H1 (cell line): ENCODE data around the gene NDFIP2. TPM values are rescaled to one million over a fixed set of nuclear protein-coding genes. Genes with fewer than 3 reads are reported as not detected.

Source experiments
- CTCF ChIA-PET: fragments of 300-600 bp; sonication (Branson Sonifier 250); formaldehyde crosslinking; loops from one replicate; lab custom pipeline; 2021; ENCODE audit not compliant: partially characterized antibody; lab: Charles Lee
- POLR2A ChIA-PET: fragments of 300-600 bp; sonication (Branson Sonifier 250); formaldehyde crosslinking; loops from one replicate; lab custom pipeline; 2021; ENCODE audit warnings: inconsistent platforms; ENCODE audit not compliant: partially characterized antibody; lab: Charles Lee
- DNase-seq, 2 experiments: peaks; one replicate each; pipeline versions ENCODE4 v3.0.0 to v3.0.0-alpha.2; 2010 to 2022; ENCODE audit warnings: low spot score in 2 of 2, low read depth in 1 of 2, mixed read lengths in 1 of 2
- FAIRE-seq: peaks from 2 replicates; lab custom pipeline; 2011; peaks lifted over from hg19 to GRCh38; lab: Jason Lieb, UNC
- H2AFZ ChIP-seq: 2 replicates; pipeline ENCODE4 v1.8.1; 2012; ENCODE audit warnings: low read length, inconsistent platforms
- H2AK5ac ChIP-seq: 2 replicates; pipeline ENCODE4 v1.6.1; 2013; ENCODE audit warnings: low read depth, low read length
- H2BK120ac ChIP-seq: replicated peaks from 2 replicates; pipeline ENCODE3; 2013; ENCODE audit warnings: low read depth, low read length, inconsistent platforms
- H2BK12ac ChIP-seq: 2 replicates; pipeline ENCODE4 v1.6.1; 2013; ENCODE audit warnings: low read depth, low read length
- H2BK15ac ChIP-seq: 2 replicates; pipeline ENCODE4 v1.6.1; 2013; ENCODE audit warnings: low read length
- H2BK20ac ChIP-seq: 2 replicates; pipeline ENCODE4 v1.6.1; 2013; ENCODE audit warnings: low read length
- H2BK5ac ChIP-seq: 2 replicates; pipeline ENCODE4 v1.6.1; 2013; ENCODE audit warnings: low read depth, low read length
- H3K14ac ChIP-seq: 2 replicates; pipeline ENCODE4 v1.6.1; 2013; ENCODE audit warnings: inconsistent platforms; ENCODE audit not compliant: insufficient read length
- H3K18ac ChIP-seq: 2 replicates; pipeline ENCODE4 v1.6.1; 2013; ENCODE audit warnings: low read length; ENCODE audit errors: extremely low read depth
- H3K23ac ChIP-seq: 2 replicates; pipeline ENCODE4 v1.6.1; 2013; ENCODE audit warnings: inconsistent platforms; ENCODE audit not compliant: insufficient read length
- H3K23me2 ChIP-seq: 2 replicates; pipeline ENCODE4 v1.6.1; 2013; ENCODE audit warnings: low read depth, low read length
- H3K27ac ChIP-seq: 2 replicates; pipeline ENCODE4 v1.6.1; 2011; ENCODE audit warnings: low read depth, low read length, inconsistent platforms
- H3K27me3 ChIP-seq, 4 experiments: replicated peaks in 1 of 4; 1 replicate in 1 of 4; 2 replicates in 3 of 4; pipeline versions ENCODE4 v1.6.1 to v1.8.1; 2011 to 2013; ENCODE audit warnings: low read length in 3 of 4, mild to moderate bottlenecking in 3 of 4, inconsistent platforms in 2 of 4, mixed read lengths in 2 of 4, moderate library complexity in 1 of 4; ENCODE audit not compliant: control insufficient read depth in 3 of 4, insufficient read depth in 3 of 4; ENCODE audit errors: extremely low read depth in 1 of 4
- H3K36me3 ChIP-seq, 4 experiments: 2 replicates each; pipeline versions ENCODE4 v1.6.1 to v1.8.1; 2011 to 2013; ENCODE audit warnings: mild to moderate bottlenecking in 4 of 4, low read length in 3 of 4, moderate library complexity in 2 of 4, control low read depth in 1 of 4, inconsistent platforms in 1 of 4; ENCODE audit not compliant: insufficient read depth in 4 of 4, control insufficient read depth in 2 of 4
- H3K4ac ChIP-seq: replicated peaks from 2 replicates; pipeline ENCODE3; 2013; ENCODE audit warnings: low read length, low read depth, mixed read lengths, inconsistent platforms; ENCODE audit not compliant: insufficient read length
- H3K4me1 ChIP-seq, 4 experiments: replicated peaks in 1 of 4; 1 replicate in 1 of 4; 2 replicates in 3 of 4; pipeline versions ENCODE4 v1.6.1 to v1.8.1; 2011 to 2013; ENCODE audit warnings: low read length in 3 of 4, inconsistent platforms in 2 of 4, mixed read lengths in 1 of 4; ENCODE audit not compliant: insufficient read depth in 4 of 4, control insufficient read depth in 3 of 4
- H3K4me2 ChIP-seq, 2 experiments: 2 replicates each; pipeline versions ENCODE4 v1.6.1 to v1.8.1; 2011 to 2013; ENCODE audit warnings: low read depth in 2 of 2, low read length in 2 of 2, control low read depth in 1 of 2, inconsistent platforms in 1 of 2, mild to moderate bottlenecking in 1 of 2; ENCODE audit not compliant: insufficient read depth in 1 of 2
- H3K4me3 ChIP-seq, 4 experiments: fragments of 200-600, 300-600 bp in 1 of 4; sonication (generic), shearing (Covaris generic), sonication (Bioruptor Twin) in 1 of 4; 2 replicates each; pipeline versions ENCODE4 v1.5.1 to v1.8.1; 2011 to 2016; ENCODE audit warnings: low read length in 4 of 4, low read depth in 3 of 4, control low read depth in 2 of 4, inconsistent platforms in 2 of 4, mild to moderate bottlenecking in 2 of 4, mixed read lengths in 1 of 4, moderate library complexity in 1 of 4; ENCODE audit not compliant: insufficient read depth in 2 of 4; ENCODE audit errors: extremely low read depth in 1 of 4
- H3K56ac ChIP-seq: replicated peaks from 2 replicates; pipeline ENCODE3; 2013; ENCODE audit warnings: low read depth, mild to moderate bottlenecking, mixed read lengths, low read length, inconsistent platforms; ENCODE audit not compliant: insufficient read length
- H3K79me1 ChIP-seq: 2 replicates; pipeline ENCODE4 v1.6.1; 2013; ENCODE audit warnings: low read depth, low read length, control low read depth
- H3K79me2 ChIP-seq, 2 experiments: 2 replicates each; pipeline versions ENCODE4 v1.6.1 to v1.8.1; 2012 to 2013; ENCODE audit warnings: low read length in 2 of 2, mild to moderate bottlenecking in 2 of 2, inconsistent platforms in 1 of 2; ENCODE audit not compliant: insufficient read depth in 2 of 2, control insufficient read depth in 1 of 2
- H3K9ac ChIP-seq, 4 experiments: replicated peaks in 1 of 4; 1 replicate in 1 of 4; 2 replicates in 3 of 4; pipeline versions ENCODE4 v1.6.1 to v1.8.1; 2011 to 2013; ENCODE audit warnings: low read depth in 3 of 4, low read length in 3 of 4, control low read depth in 2 of 4, mild to moderate bottlenecking in 2 of 4, moderate library complexity in 2 of 4, inconsistent platforms in 1 of 4; ENCODE audit errors: extremely low read depth in 1 of 4
- H3K9me3 ChIP-seq, 2 experiments: 2 replicates each; pipeline versions ENCODE4 v1.6.1 to v1.8.1; 2012 to 2013; ENCODE audit warnings: mild to moderate bottlenecking in 2 of 2, moderate library complexity in 2 of 2, control low read depth in 1 of 2, inconsistent platforms in 1 of 2, low read depth in 1 of 2, low read length in 1 of 2, mixed read lengths in 1 of 2; ENCODE audit not compliant: insufficient read depth in 2 of 2
- H4K20me1 ChIP-seq, 2 experiments: replicated peaks in 1 of 2; 2 replicates each; pipeline versions ENCODE3 to v1.8.1; 2011 to 2013; ENCODE audit warnings: inconsistent platforms in 2 of 2, low read length in 2 of 2, mild to moderate bottlenecking in 1 of 2; ENCODE audit not compliant: insufficient read depth in 2 of 2, control insufficient read depth in 1 of 2
- H4K5ac ChIP-seq: 2 replicates; pipeline ENCODE4 v1.6.1; 2013; ENCODE audit warnings: low read length, low read depth, mixed read lengths, inconsistent platforms; ENCODE audit not compliant: insufficient read length
- H4K8ac ChIP-seq: 2 replicates; pipeline ENCODE4 v1.8.0; 2013; ENCODE audit warnings: mild to moderate bottlenecking, moderate library complexity, low read length, inconsistent platforms; ENCODE audit not compliant: insufficient read depth; ENCODE audit errors: extremely low read depth
- H4K91ac ChIP-seq: replicated peaks from 2 replicates; pipeline ENCODE3; 2013; ENCODE audit warnings: low read length, mixed read lengths, inconsistent platforms; ENCODE audit not compliant: insufficient read length
- EP300 ChIP-seq, 2 experiments: IDR thresholded peaks; 1 replicate in 1 of 2; 2 replicates in 1 of 2; pipeline ENCODE4 v1.6.1; 2011 to 2012; ENCODE audit warnings: low read depth in 2 of 2, low read length in 2 of 2, mild to moderate bottlenecking in 2 of 2, borderline replicate concordance in 1 of 2, inconsistent platforms in 1 of 2, moderate library complexity in 1 of 2
- HDAC6 ChIP-seq: IDR thresholded peaks from one replicate; pipeline ENCODE4 v1.7.1; 2012; ENCODE audit warnings: low read depth, mild to moderate bottlenecking, inconsistent platforms, low read length, moderate library complexity
- KDM5A ChIP-seq: fragments of 200-600 bp; IDR thresholded peaks from 2 replicates; pipeline ENCODE4 v1.7.1; 2012; ENCODE audit warnings: mild to moderate bottlenecking, low read length, inconsistent platforms, mixed read lengths
- RFX5 ChIP-seq: IDR thresholded peaks from 2 replicates; pipeline ENCODE4 v1.6.1; 2011; ENCODE audit warnings: low read depth, low read length, improper control_type of control experiment, borderline replicate concordance
- RNF2 ChIP-seq: fragments of 200-900, 300-1000 bp; sonication (generic); IDR thresholded peaks from 2 replicates; pipeline ENCODE4 v1.7.1; 2016; ENCODE audit warnings: borderline replicate concordance, low read depth, mild to moderate bottlenecking, antibody characterized with exemption, low read length; ENCODE audit not compliant: poor library complexity, severe bottlenecking; ENCODE audit errors: missing control alignments
- WGBS, 2 experiments: shearing (Covaris generic) in 1 of 2; methylation state at CpG; one replicate each; pipeline versions ENCODE4 v1.1.6 to v1.1.7; 2013 to 2015; ENCODE audit warnings: low lambda C conversion rate in 2 of 2, mixed read lengths in 2 of 2, inconsistent platforms in 1 of 2, low coverage in 1 of 2, missing lambda C conversion rate in 1 of 2; ENCODE audit not compliant: insufficient replicate concordance in 2 of 2, insufficient coverage in 1 of 2, insufficient read length in 1 of 2; ENCODE audit errors: extremely low coverage in 1 of 2, missing lambda C conversion rate in 1 of 2; 5-methylcytosine and 5-hydroxymethylcytosine counted together
- polyA plus RNA-seq, 7 experiments: library from polyadenylated mRNA; depleted of rRNA in 3 of 7; stranded (reverse) in 5 of 7; unstranded in 2 of 7; fragments of >200 nt in 5 of 7; fragments of 200-250 nt in 2 of 7; gene quantifications; 1 replicate in 5 of 7; 2 replicates in 1 of 7; 4 replicates in 1 of 7; pipeline versions ENCODE4 v1.2.1 to v1.2.3, GENCODE V29; 2011 to 2013; ENCODE audit warnings: missing spikeins in 2 of 7, mixed read lengths in 2 of 7
- total RNA-seq: library from RNA; stranded (reverse); fragmentation: NEBNext Ultra II Directional; extraction: Animal tissue kit (Norgen Biotek cat#: 25700); gene quantifications from 2 replicates; pipeline ENCODE4 v1.2.1, GENCODE V29; 2021

The NDFIP2 gene
- total and polyA plus RNA-seq, 2 of the 8 experiments (the other 6 are each of a cell fraction or from before 2014, with no cell fraction given) = 11.1 to 32.9 TPM

DNA sequence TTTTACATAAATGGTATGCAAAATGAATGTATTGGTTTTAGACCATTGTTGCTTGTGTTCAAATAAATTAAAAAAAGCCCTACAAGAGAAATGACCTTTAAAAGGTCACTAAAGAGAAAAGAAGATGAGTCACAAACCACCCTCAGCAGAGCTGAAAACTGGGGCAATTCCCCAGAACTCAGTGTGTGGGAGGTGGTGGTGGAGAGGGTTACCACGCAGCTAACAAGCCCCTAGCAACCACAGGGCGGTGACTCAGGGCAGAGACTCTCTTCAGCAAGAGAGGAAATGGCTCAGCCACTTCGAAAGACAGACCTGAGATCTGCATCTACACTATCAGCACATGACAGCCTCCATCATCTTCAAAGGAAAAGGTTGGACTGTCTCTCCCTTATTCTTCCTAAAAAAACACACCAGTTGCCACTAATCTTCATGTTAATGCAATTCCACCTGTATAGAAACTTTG, 29.4 kb upstream of the NDFIP2 start:
- POLR2A ChIA-PET = no interaction called here

More for the DNA sequence above, 29.4 kb upstream of the NDFIP2 start:
- H3K4me3 ChIP-seq = no peak overlapping the region
- H3K23ac ChIP-seq = no peak overlapping the region
- no peaks in the 10 kb centered on the region for H3K23me2 ChIP-seq
- H3K9me3 ChIP-seq = no peaks in the 10 kb centered on the region
- H3K79me1 ChIP-seq = no peaks in the 10 kb centered on the region
- no peak for DNase-seq
- TF ChIP-seq KDM5A (no peak), EP300 (IDR thresholded peaks at IDR 0.05; ENCODE audit: borderline replicate concordance in 1 of 2, low read depth in 2 of 2, low read length in 2 of 2) (no peak), RNF2 (no peak), RFX5 (peak; percentile 69; the same call in 1 of the 2 replicates), HDAC6 (no peak)
- TF ChIP-seq, all 59 proteins: peak for 1
- Histone ChIP-seq H3K9ac (no peak overlapping the region), H3K4me2 (no peak overlapping the region), H3K27me3 (peaks cover 0 to 1% (median 0%) of the 10 kb centered on the region in 4 experiments; a peak in 1 of 7 replicates), H2BK20ac (no peak overlapping the region), H2BK12ac (no peak overlapping the region), H3K18ac (no peak overlapping the region), H4K20me1 (no peaks in the 10 kb centered on the region), H3K56ac (no peak overlapping the region), H2AK5ac (no peak overlapping the region), H3K4me1 (peaks cover 0 to 4% (median 0%) of the 10 kb centered on the region in 4 experiments; a peak in 2 of 7 replicates), H4K91ac (no peak overlapping the region), H2BK15ac (no peak overlapping the region), H2BK5ac (no peak overlapping the region), H3K79me2 (no peaks in the 10 kb centered on the region), H4K8ac (no peak overlapping the region), H3K36me3 (no peaks in the 10 kb centered on the region), H3K27ac (no peak overlapping the region), H2AFZ (peak overlapping the region; percentile 18; the same call in 1 of the 2 replicates), H3K14ac (no peak overlapping the region), H3K4ac (no peak overlapping the region), H2BK120ac (no peak overlapping the region), H4K5ac (no peak overlapping the region)
- CTCF ChIA-PET = interaction anchor here (0.7 to 1.4 kb wide), 3 partner anchors 27 to 1566 kb away, joined by 3 to 8 read pairs (median 3); no protein-coding TSS in a partner anchor
- no peak for FAIRE-seq
- WGBS, 2 experiments = 55% methylated on average over 3 of the region's 3 CpGs; no CpG with 5 or more reads in 1 of the 2 experiments
